ENCODE results near the gene TGM2. TPM values are rescaled to one million over a fixed set of nuclear protein-coding genes. Genes with fewer than 3 reads are reported as not detected.

The TGM2 gene
- total RNA-seq, 1 experiment from 2014 or later = 113 TPM

DNA sequence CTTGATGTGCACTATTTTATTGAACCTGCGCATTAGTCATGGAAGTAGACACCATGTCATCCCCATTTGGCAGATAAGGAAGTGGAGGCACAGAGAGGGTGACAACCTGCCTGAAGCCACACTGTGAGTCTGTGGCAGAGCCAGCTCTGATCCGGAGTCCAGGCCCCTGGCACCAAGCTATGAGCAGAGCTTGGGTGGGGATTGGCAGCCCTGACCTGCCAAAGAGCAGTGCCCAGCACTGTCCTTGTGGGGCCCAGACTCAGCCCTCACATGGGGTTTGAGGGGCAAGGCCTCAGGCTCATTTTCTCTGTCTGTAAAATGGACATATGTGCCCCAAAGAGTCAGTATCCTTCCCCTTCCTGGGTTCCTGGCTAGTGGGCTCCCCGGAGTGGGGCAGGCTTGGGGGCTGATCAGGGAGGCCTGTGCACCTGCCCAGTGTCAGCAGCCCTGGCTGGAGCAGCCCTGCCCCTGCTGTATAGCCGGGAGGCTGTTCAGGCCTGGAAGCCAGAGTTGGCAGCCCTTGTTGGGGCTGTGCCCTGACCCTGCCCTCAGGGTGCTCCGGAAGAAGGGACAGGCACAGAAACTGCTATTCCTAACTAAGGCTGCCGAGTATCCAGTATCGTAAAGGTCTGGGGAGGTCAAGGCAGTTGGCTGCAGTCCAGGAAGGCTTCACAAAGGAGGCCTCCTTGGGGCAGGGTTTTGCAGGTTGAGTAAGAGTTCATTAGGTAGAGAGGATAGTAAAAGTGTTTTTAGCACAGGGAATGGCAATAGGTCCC, 38.7 kb downstream of the TGM2 start:
- Histone ChIP-seq H3K9me3 (ENCODE audit: control insufficient read depth, insufficient read depth, low read depth, low read length) (no peaks in the 10 kb centered on the region), H3K27me3 (ENCODE audit: control insufficient read depth, insufficient read depth, low read length) (no peaks in the 10 kb centered on the region), H3K27ac (ENCODE audit: low read length) (peak overlapping the region; percentile 90), H3K4me3 (ENCODE audit: low read depth in 2 of 2, low read length in 2 of 2) (peak overlapping the region in 1 of 2 experiments; percentile 24; a peak in 2 of 4 replicates), H3K36me3 (ENCODE audit: control insufficient read depth, insufficient read depth, low read length) (no peaks in the 10 kb centered on the region), H3K4me1 (ENCODE audit: control insufficient read depth, insufficient read depth, low read length) (peaks cover 59% of the 10 kb centered on the region)
- CTCF ChIA-PET = interaction anchor here (0.9 kb wide), 1 partner anchor 53 kb away, joined by 3 read pairs; no protein-coding TSS in a partner anchor
- ATAC-seq = peak; percentile 63
- BruUV-seq (replicated peaks) = no TSS peak
- intact Hi-C loops (cut with micrococcal nuclease; ENCODE audit: unreplicated experiment) (no loop called here), in situ Hi-C loops (cut with HindIII; ENCODE audit: low pct_unique_long_range_greater_than_20kb, low sequenced_read_pairs) (no loop called here)
- DNase-seq (ENCODE audit: low read depth, low spot score) = no peak
- TF ChIP-seq POLR2AphosphoS5 (IDR thresholded peaks at IDR 0.05; ENCODE audit: low read depth, low read length) = peak; percentile 57; the same call in 1 of the 2 replicates
- TF ChIP-seq, protein P1, sequence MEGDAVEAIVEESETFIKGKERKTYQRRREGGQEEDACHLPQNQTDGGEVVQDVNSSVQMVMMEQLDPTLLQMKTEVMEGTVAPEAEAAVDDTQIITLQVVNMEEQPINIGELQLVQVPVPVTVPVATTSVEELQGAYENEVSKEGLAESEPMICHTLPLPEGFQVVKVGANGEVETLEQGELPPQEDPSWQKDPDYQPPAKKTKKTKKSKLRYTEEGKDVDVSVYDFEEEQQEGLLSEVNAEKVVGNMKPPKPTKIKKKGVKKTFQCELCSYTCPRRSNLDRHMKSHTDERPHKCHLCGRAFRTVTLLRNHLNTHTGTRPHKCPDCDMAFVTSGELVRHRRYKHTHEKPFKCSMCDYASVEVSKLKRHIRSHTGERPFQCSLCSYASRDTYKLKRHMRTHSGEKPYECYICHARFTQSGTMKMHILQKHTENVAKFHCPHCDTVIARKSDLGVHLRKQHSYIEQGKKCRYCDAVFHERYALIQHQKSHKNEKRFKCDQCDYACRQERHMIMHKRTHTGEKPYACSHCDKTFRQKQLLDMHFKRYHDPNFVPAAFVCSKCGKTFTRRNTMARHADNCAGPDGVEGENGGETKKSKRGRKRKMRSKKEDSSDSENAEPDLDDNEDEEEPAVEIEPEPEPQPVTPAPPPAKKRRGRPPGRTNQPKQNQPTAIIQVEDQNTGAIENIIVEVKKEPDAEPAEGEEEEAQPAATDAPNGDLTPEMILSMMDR (IDR thresholded peaks at IDR 0.05) = no peak
- POLR2A ChIA-PET = interaction anchor here (0.5 to 0.6 kb wide), 2 partner anchors 22 to 332 kb away, joined by 3 to 7 read pairs; no protein-coding TSS in a partner anchor

DNA sequence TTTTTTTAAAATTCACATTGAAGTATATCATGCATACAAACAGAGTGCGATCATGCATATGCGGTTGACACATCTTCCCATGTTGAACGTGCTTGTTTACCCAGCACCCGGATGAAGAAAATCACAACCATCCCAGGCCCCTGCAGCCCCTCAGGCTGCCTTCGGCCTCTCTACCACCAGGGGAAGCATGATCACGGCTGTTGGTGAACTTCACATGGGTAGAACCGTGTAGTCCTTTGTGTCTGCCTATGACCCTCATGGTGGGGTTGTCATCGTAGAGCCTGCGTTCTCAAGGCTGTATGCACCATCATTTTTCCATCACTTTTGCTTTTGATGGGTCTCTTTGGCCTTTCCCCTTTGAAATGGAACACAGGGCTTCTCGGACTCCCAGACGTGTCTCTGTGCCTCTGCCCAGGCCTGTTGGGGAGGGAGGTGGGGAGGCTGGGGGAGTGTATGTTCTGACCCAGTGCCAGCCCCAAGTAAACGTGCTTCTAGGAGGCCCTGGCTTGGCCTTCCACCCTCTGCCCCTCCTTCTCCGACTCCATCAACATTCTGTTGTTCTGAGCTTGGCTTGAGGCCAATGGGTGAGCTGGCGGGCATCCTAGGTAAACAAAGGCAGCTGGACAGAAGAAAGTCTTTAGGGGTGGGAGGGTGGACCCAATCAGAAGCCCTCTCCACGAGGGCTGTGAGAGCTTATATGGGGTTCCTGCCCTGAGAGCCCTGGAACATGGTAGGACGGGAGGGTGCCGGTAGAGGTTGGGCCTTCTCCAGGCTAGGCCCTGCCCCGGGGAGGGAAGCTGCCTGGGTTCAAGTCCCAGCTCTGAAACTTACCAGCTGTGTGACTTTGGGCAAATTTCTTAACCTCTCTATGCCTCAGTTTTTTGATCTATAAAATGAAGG, 39.7 kb downstream of the TGM2 start:
- in situ Hi-C loops (cut with HindIII; ENCODE audit: low pct_unique_long_range_greater_than_20kb, low sequenced_read_pairs) (no loop called here), intact Hi-C loops (cut with micrococcal nuclease; ENCODE audit: unreplicated experiment) (no loop called here)
- Histone ChIP-seq H3K27ac (ENCODE audit: low read length) (peak overlapping the region; percentile 90), H3K4me1 (ENCODE audit: control insufficient read depth, insufficient read depth, low read length) (peaks cover 54% of the 10 kb centered on the region), H3K9me3 (ENCODE audit: control insufficient read depth, insufficient read depth, low read depth, low read length) (no peaks in the 10 kb centered on the region), H3K36me3 (ENCODE audit: control insufficient read depth, insufficient read depth, low read length) (no peaks in the 10 kb centered on the region), H3K4me3 (ENCODE audit: low read depth in 2 of 2, low read length in 2 of 2) (no peak overlapping the region), H3K27me3 (ENCODE audit: control insufficient read depth, insufficient read depth, low read length) (no peaks in the 10 kb centered on the region)
- no peak for ATAC-seq
- TF ChIP-seq SIN3A (IDR thresholded peaks at IDR 0.05; ENCODE audit: borderline replicate concordance, insufficient read depth, low read depth, low read length) (no peak), POLR2AphosphoS5 (IDR thresholded peaks at IDR 0.05; ENCODE audit: low read depth, low read length) (no peak; the same call in 1 of the 2 replicates), TCF7L2 (IDR thresholded peaks at IDR 0.05; ENCODE audit: low read depth, low read length) (no peak)
- TF ChIP-seq, protein P1 (IDR thresholded peaks at IDR 0.05) = no peak
- TF ChIP-seq, protein P2, sequence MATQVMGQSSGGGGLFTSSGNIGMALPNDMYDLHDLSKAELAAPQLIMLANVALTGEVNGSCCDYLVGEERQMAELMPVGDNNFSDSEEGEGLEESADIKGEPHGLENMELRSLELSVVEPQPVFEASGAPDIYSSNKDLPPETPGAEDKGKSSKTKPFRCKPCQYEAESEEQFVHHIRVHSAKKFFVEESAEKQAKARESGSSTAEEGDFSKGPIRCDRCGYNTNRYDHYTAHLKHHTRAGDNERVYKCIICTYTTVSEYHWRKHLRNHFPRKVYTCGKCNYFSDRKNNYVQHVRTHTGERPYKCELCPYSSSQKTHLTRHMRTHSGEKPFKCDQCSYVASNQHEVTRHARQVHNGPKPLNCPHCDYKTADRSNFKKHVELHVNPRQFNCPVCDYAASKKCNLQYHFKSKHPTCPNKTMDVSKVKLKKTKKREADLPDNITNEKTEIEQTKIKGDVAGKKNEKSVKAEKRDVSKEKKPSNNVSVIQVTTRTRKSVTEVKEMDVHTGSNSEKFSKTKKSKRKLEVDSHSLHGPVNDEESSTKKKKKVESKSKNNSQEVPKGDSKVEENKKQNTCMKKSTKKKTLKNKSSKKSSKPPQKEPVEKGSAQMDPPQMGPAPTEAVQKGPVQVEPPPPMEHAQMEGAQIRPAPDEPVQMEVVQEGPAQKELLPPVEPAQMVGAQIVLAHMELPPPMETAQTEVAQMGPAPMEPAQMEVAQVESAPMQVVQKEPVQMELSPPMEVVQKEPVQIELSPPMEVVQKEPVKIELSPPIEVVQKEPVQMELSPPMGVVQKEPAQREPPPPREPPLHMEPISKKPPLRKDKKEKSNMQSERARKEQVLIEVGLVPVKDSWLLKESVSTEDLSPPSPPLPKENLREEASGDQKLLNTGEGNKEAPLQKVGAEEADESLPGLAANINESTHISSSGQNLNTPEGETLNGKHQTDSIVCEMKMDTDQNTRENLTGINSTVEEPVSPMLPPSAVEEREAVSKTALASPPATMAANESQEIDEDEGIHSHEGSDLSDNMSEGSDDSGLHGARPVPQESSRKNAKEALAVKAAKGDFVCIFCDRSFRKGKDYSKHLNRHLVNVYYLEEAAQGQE (IDR thresholded peaks at IDR 0.05; ENCODE audit: insufficient read depth in 1 of 2, low read depth in 2 of 2, low read length in 1 of 2) = no peak
- no TSS peak for BruUV-seq (replicated peaks)
- ChIA-PET POLR2A (interaction anchor here (0.6 kb wide), 1 partner anchor 21 kb away, joined by 7 read pairs; no protein-coding TSS in a partner anchor), CTCF (interaction anchor here (0.9 kb wide), 1 partner anchor 52 kb away, joined by 3 read pairs; no protein-coding TSS in a partner anchor)
- DNase-seq (ENCODE audit: low read depth, low spot score) = no peak
